HT1080 (cell line): ENCODE measurements around the gene MACC1. TPM values are rescaled to one million over a fixed set of nuclear protein-coding genes. Genes with fewer than 3 reads are reported as not detected.

Experiments
- DNase-seq: peaks from one replicate; pipeline ENCODE4 v3.0.0-alpha.2; 2015; ENCODE audit warnings: low read depth
- total RNA-seq: library from RNA; depleted of rRNA; stranded (reverse); fragments of >200 nt; shearing (Covaris generic); gene quantifications from 2 replicates; pipeline ENCODE4 v1.2.3, GENCODE V29; 2014; rRNA removed

MACC1 gene
- total RNA-seq, 1 experiment from 2014 or later, result not detected

GRCh38 chr7:20085086-20085485 lies 132.1 kb downstream of the MACC1 start:
- no peak for DNase-seq

Other genes with a start within 250 kb of the MACC1 start
- 1.1 and 1.2 TPM in 2 replicates for gene ITGB8, start 113.5 kb upstream of the MACC1 start, total RNA-seq